VCaP (cell line): ENCODE results near the gene TRIM47.

Experiments used
- H3K27ac ChIP-seq: fragments of 450-650 bp; 2 replicates; pipeline ENCODE4 v1.5.1; 2017
- CTCF ChIP-seq: fragments of 450-650 bp; conservative IDR thresholded peaks from 2 replicates; pipeline ENCODE4 v1.5.1; 2017; ENCODE audit warnings: mild to moderate bottlenecking, moderate library complexity

The TRIM47 gene

GRCh38 chr17:75829747-75830146, 48.6 kb downstream of the TRIM47 start:
- H3K27ac ChIP-seq: no peak overlapping the region
- TF ChIP-seq CTCF: no peak

GRCh38 chr17:75828741-75829140, 49.6 kb downstream of the TRIM47 start:
- no peak overlapping the region for H3K27ac ChIP-seq
- TF ChIP-seq CTCF: no peak

- no peak overlapping the region for H3K27ac ChIP-seq
- no peak for TF ChIP-seq CTCF
Measured at GRCh38 chr17:75828076-75828400, 50.3 kb downstream of the TRIM47 start.

- TF ChIP-seq CTCF: peak; percentile 81
- H3K27ac ChIP-seq: no peak overlapping the region
Measured at GRCh38 chr17:75827308-75828075, 50.9 kb downstream of the TRIM47 start.

GRCh38 chr17:75826561-75827307, 51.6 kb downstream of the TRIM47 start:
- no peak for TF ChIP-seq CTCF
- no peak overlapping the region for H3K27ac ChIP-seq

- no peak overlapping the region for H3K27ac ChIP-seq
Measured at GRCh38 chr17:75825748-75826370, 52.5 kb downstream of the TRIM47 start.

More at GRCh38 chr17:75825748-75826370, 52.5 kb downstream of the TRIM47 start:
- no peak for TF ChIP-seq CTCF
